K562 (cell line): ENCODE data around the gene PIH1D1. TPM values are rescaled to one million over a fixed set of nuclear protein-coding genes. Genes with fewer than 3 reads are reported as not detected.

Source experiments
- HES1 ChIP-seq: fragments of 450-650 bp; IDR thresholded peaks from 2 replicates; pipeline ENCODE4 v1.6.1; 2016; ENCODE audit warnings: low read depth, mild to moderate bottlenecking, moderate library complexity
- MGA ChIP-seq: fragments of 450-650 bp; IDR thresholded peaks from 2 replicates; pipeline ENCODE4 v1.6.1; 2016; ENCODE audit warnings: mild to moderate bottlenecking, moderate library complexity
- POLR2B ChIP-seq: fragments of 450-650 bp; IDR thresholded peaks from 2 replicates; pipeline ENCODE4 v1.6.1; 2018; ENCODE audit warnings: low read depth; ENCODE audit not compliant: partially characterized antibody
- SLC30A9 ChIP-seq: fragments of 250-450 bp; sonication (Bioruptor Pico); IDR thresholded peaks from 2 replicates; pipeline ENCODE4 v1.8.0; 2022; ENCODE audit warnings: mild to moderate bottlenecking, moderate library complexity
- ZC3H8 ChIP-seq: fragments of 450-650 bp; IDR thresholded peaks from 2 replicates; pipeline ENCODE4 v1.6.1; 2017
- ZNF175 ChIP-seq: fragments of 200-800 bp; sonication (Bioruptor generic); IDR thresholded peaks from 2 replicates; pipeline ENCODE4 v1.6.1; 2016; ENCODE audit warnings: low read depth, mild to moderate bottlenecking, missing genetic modification characterization, missing compliant biosample characterization
- ZNF232 ChIP-seq: sonication (generic); formaldehyde crosslinking; IDR thresholded peaks from 2 replicates; pipeline ENCODE4 v1.8.0; 2022; ENCODE audit warnings: mild to moderate bottlenecking, missing genetic modification reagents
- ZNF57 ChIP-seq: fragments of 450-650 bp; formaldehyde crosslinking; IDR thresholded peaks from 2 replicates; pipeline ENCODE4 v1.4.0; 2020; ENCODE audit warnings: mild to moderate bottlenecking, moderate library complexity
- polyA plus RNA-seq, 8 experiments: library from polyadenylated mRNA; depleted of rRNA in 4 of 8; stranded (reverse) in 5 of 8; unstranded in 3 of 8; fragments of >200 nt; fragmentation: Nextera tagmentation in 2 of 8; fragmentation: Illumina TruSeq in 1 of 8; extraction: Ambion mirVana in 2 of 8; extraction: Trizol in 1 of 8; gene quantifications; 2 replicates each; pipeline versions ENCODE4 v1.2.1 to v1.2.3, GENCODE V29; 2011 to 2014; ENCODE audit warnings: inconsistent platforms in 1 of 8, missing spikeins in 1 of 8
- total RNA-seq, 7 experiments: library from RNA; depleted of rRNA in 6 of 7; stranded (reverse); fragments of >200 nt in 6 of 7; fragmentation: Illumina TruSeq in 2 of 7; extraction: Trizol in 2 of 7; gene quantifications; 2 replicates each; pipeline versions ENCODE4 v1.2.1 to v1.2.3, GENCODE V29; 2011 to 2021; ENCODE audit warnings: low replicate concordance in 1 of 7
- TF ChIP-seq, protein P1 (sequence below): fragments of 250-450 bp; sonication (Bioruptor Pico); IDR thresholded peaks from 2 replicates; pipeline ENCODE4 v1.4.0; 2020

Gene PIH1D1
- total and polyA plus RNA-seq, 9 of the 15 experiments (the other 6 are each of a cell fraction or from before 2014, with no cell fraction given) = 26.5 to 224 (median 137) TPM

- no peak for TF ChIP-seq MGA
- TF ChIP-seq ZNF175 (CRISPR knock-in tag) = no peak
- TF ChIP-seq SLC30A9 = no peak
- TF ChIP-seq, protein P1, sequence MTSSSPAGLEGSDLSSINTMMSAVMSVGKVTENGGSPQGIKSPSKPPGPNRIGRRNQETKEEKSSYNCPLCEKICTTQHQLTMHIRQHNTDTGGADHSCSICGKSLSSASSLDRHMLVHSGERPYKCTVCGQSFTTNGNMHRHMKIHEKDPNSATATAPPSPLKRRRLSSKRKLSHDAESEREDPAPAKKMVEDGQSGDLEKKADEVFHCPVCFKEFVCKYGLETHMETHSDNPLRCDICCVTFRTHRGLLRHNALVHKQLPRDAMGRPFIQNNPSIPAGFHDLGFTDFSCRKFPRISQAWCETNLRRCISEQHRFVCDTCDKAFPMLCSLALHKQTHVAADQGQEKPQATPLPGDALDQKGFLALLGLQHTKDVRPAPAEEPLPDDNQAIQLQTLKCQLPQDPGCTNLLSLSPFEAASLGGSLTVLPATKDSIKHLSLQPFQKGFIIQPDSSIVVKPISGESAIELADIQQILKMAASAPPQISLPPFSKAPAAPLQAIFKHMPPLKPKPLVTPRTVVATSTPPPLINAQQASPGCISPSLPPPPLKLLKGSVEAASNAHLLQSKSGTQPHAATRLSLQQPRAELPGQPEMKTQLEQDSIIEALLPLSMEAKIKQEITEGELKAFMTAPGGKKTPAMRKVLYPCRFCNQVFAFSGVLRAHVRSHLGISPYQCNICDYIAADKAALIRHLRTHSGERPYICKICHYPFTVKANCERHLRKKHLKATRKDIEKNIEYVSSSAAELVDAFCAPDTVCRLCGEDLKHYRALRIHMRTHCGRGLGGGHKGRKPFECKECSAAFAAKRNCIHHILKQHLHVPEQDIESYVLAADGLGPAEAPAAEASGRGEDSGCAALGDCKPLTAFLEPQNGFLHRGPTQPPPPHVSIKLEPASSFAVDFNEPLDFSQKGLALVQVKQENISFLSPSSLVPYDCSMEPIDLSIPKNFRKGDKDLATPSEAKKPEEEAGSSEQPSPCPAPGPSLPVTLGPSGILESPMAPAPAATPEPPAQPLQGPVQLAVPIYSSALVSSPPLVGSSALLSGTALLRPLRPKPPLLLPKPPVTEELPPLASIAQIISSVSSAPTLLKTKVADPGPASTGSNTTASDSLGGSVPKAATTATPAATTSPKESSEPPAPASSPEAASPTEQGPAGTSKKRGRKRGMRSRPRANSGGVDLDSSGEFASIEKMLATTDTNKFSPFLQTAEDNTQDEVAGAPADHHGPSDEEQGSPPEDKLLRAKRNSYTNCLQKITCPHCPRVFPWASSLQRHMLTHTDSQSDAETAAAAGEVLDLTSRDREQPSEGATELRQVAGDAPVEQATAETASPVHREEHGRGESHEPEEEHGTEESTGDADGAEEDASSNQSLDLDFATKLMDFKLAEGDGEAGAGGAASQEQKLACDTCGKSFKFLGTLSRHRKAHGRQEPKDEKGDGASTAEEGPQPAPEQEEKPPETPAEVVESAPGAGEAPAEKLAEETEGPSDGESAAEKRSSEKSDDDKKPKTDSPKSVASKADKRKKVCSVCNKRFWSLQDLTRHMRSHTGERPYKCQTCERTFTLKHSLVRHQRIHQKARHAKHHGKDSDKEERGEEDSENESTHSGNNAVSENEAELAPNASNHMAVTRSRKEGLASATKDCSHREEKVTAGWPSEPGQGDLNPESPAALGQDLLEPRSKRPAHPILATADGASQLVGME (CRISPR knock-in tag) = no peak
- no peak for TF ChIP-seq ZNF57 (CRISPR knock-in tag)
- no peak for TF ChIP-seq HES1
- TF ChIP-seq ZNF232 (CRISPR knock-in tag) = no peak
- no peak for TF ChIP-seq ZC3H8
- peak; percentile 63 for TF ChIP-seq POLR2B
Observed at GRCh38 chr19:49431330-49431749, 20.3 kb downstream of the PIH1D1 start (continued).
